AG20443 (cell line): ENCODE results near the gene SIM2.

ENCODE experiments used
- DNase-seq: peaks from one replicate; pipeline ENCODE4 v3.0.0; 2012; ENCODE audit warnings: low spot score, mixed read lengths

Gene SIM2

DNA sequence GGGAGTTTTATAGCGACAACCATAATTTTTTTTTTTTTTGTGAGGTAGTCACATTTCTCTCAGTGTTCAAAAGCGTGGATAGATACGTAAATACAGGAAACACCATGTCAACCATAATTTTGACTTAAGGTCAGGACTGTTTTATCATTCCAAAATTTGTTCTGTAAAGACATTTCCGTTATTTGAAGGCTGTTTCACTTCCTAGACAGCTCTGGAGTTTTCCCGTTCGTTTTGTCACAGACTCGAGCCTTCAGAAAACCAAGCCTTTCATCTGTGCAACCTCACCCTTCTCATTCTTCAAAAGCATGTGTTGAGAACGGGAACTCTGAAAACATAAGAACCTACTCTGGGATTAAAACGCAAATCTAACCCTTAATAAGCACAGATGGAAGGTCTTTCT, 17.9 kb downstream of the SIM2 start:
- DNase-seq = no peak

DNA sequence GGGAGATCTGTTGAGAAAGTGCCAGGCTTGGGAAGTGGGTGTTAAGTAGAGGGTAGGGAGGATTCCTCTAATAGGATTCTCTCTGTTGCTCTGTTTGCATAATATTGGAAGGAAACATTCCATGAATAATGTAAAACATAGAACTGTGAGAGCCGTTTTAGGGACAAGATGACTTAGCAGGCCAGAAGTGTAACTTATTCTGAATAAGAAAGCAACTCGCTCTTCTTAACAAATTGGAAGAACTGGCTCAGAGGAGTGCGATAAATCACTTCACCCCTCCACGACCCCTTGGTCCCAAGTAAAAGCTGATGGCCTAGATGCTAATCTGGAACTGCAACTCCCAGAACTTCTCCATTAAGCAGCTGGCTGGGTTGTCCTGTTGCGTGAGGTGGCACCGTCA, 19.1 kb downstream of the SIM2 start:
- no peak for DNase-seq

DNA sequence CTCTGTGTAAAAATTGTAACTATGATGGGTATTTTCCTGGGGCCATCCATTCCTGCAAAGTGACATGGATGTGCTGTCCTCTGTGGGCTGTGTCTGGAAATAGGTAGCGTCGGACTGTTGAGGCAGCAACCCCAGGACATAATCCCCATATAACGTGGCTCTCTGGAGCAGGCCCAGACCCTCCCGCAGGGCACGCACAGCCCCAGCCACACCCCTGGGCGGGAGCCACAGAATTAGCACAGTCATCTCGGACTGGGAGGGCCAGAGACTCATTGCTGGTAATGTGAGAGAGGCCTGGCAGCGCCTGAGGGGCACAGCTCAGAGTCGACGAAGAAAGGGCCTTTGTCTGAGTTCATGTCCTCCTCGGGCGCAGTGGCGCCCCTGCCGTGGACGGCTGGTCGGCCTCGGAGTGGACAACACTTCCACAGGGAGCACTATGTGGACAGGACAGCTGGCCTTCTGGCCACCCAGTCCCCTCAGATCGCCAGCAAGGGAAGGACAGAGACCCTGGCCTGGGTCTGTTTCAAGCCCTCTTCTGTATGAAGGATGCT, 20.1 kb downstream of the SIM2 start:
- no peak for DNase-seq

DNA sequence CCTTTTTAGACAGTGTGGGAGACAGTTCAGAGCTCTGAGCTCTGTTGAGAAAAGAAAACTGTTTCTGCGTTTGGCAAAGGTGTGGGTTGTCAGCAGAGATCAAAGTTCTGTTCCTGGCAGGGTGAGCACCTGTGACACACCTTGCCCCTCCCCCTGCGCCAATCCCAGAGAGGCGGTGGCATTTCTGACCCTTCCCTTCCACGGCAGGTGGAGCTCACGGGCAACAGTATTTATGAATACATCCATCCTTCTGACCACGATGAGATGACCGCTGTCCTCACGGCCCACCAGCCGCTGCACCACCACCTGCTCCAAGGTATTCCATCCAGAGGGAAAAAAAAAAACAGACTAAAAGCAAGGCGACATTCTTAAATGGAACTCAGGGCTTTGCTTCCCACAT, 20.7 kb downstream of the SIM2 start:
- no peak for DNase-seq

DNA sequence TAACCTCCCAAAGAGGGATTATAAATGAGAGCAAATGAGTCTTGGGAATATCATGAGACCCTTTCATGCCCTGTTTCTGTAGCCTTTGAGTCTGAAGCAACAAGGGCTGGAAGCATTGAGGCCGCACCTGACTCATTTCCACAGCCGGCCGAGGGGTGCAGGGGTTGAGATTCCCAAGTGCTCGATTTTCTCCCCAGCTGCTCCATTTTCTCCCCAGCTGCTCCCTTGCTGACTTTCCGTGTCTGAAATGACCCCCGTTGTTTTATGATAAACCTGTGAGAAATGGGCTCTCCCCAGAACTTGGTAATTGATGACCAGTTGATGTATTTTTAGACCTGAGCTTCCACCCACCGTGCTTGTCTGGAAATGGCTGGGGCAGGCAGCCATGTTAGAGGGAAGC, 22.9 kb downstream of the SIM2 start:
- no peak for DNase-seq

DNA sequence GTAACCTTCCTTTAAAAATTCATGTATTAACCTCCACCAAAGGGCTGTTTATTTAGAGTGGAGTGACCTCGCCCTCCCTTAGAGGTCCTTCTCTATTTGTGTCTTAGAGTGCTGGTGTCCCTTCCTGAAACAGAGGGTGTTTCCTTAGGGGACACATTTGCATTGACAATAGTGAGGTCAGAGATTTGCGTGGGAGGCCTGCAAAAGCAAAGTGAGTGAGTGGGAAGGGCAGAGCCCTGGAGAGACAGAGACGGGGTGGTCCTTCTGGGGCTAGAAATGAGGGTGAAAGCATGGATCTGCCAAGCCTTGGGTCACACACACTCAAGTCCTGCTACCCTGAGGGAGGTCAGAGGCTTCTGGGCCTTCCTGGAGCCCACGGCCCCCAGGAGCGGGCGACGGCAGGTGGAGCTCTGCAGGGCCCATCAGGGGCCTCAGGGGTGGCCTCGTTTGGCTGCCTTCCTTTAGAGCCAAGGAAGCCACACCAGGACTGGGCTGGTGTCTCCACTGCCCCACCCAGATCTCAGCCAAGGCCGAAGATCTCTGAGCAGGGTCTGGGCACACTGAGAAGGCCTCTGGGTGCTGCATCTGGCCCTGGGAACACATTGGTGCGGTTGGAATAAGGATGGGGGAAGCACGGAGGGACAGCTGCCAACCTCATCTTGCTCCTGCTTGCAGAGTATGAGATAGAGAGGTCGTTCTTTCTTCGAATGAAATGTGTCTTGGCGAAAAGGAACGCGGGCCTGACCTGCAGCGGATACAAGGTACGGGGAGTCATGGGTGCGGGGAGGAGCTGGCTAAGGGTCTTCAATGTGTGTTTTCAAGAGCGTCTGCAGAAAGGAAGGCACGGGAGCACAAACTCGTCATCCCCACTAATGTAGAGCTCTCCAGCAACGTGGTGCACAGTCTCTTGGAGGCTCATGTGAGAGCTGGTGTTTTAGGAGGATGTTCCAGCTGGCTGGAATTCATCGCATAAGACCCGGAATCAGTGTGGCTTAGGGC, 23.8 kb downstream of the SIM2 start:
- no peak for DNase-seq

DNA sequence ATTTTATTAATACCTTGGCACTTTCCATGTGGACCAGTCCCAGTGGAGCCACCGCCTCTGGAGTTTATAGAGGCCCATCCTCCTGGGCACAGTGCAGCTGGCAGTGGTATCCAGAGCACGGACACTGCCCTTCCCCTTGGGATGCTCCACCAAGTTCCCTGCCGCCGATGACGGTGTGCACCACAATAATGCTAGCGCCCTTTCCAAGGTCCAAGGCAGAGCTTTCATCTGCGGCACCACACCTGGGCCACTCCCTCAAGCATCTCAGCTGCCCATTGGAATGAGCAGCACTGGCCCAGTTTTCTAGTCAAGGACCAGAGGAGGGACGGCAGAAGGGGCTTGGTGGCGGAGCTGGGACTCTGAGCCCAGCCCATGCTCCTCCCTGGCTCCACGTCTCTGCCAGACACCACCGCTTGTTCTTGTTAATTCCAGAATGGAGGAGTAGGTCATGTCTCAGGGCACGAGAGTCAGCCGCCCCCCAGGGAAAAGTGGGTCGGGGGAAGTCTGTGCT, 24.5 kb downstream of the SIM2 start:
- no peak for DNase-seq

DNA sequence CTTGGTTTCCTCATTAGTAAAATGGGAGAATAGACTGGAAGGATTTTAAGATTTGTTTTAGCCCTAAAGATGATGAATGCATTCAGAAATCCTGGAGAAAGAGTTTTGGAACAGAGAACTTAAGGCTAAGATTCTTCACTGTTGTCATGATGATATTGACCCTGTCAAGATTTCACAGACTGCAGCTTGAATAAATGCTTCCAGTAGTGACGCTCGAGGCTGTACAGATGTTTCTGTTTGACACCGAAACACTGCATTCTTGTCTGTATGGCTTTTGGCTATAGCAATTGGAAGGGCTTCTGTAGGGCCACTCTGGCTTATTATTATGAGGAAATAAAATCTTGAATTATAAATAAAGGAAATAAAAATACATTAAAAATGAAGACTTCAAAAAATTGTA, 25.7 kb downstream of the SIM2 start:
- DNase-seq = no peak

DNA sequence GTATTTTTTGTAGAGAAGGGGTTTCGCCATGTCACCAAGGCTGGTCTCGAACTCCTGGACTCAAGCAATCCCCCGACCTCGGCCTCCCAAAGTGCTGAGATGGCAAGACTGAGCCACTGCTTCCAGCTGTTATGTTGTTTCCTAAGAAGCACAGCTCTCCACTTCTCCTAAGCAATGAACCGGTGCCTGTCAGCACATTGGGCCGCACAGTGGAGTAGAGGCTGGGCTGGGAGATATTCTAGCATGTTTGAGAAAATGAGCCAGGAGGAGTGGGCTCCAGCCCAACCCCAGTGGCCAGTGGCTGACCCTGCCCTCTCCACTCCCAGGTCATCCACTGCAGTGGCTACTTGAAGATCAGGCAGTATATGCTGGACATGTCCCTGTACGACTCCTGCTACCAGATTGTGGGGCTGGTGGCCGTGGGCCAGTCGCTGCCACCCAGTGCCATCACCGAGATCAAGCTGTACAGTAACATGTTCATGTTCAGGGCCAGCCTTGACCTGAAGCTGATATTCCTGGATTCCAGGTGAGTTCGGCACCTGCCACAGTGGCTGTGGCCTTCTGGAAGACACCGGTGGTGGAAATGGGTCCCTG, 27.0 kb downstream of the SIM2 start:
- no peak for DNase-seq

DNA sequence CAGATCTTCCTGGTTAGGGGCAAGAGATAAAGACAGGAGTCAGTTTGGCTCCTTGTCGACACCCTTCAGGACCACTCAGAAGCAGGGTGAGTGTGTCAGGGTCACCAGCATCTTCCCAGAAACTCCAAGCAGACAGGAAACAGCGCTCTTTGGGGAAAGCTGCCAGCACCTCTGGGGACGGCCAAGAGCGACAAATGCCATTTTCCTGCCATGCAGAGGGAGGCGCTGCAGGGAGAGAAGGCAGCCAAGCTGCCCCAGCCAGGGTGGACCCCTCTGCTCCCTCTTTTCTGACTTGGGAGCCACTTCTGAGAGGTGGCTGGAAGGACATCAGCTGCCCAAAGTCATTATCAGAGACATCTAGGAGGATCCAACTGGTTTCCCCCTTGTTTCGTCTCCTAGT, 29.0 kb downstream of the SIM2 start:
- no peak for DNase-seq

DNA sequence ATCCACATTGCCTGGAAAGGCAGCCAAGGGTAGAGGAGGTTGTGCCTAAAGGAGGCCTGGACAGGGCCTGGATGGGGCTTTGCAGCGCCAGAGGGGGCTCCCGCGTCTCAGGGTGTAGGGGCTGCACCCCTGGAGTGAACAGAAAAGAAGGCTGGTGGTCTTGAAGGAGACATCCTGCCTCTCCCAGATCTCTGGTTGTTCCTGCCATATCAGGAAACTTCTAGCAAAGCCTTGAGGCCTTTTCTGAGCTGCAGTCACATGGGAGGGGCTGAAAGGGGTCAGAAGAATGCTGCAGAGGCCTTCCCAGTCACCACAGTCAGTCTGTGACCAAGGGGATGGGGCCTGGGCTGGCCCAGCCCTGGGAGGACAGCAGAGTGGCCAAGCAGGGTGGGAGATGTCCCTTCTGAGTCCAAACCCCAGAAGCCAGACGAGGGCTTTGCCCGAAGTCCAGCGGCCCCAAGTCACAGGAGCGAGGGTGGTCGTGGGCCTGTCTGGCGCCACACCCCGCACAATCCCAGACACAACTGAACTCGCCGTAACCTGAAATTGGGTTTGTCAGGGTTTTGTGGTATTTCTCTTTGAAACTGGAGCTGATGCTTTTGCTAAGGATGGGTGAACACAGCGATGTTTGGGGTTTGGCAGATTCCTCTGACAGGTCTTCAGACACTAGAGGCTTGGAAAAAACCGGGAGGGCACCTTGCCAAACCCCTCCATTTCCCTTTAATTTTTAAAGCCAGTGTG, 29.6 kb downstream of the SIM2 start:
- DNase-seq = no peak

DNA sequence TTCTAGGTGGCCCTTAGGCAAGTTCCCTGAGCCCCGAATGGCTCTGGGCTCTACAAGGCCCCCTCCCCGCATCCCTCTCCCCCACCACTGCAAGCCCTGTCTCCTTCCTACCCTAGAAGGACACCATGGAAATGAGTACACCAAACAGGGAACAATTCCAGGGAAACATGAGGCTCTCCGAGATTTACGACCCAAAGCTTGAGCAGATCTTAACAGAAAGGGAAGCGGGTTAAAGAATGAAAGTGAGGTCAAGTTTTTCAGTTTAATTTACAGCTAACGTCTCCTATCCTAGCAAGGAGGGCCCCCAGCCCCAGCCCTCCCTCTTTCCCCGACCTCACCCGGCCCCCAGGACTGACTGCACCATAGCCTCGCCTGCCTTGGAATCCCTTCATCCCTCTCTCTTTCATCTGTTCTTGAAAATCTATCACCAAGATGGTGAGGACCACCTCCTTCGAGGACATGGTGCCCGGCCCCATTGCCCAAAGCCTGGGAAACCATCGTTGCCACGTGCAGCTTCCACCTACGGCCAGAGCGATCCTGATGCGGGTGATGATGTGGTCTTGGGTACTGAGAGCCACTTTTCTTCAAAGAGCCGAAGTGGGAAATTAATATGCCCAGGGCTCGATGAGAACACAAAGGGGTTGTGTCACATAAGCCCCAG, 30.5 kb downstream of the SIM2 start:
- no peak for DNase-seq

DNA sequence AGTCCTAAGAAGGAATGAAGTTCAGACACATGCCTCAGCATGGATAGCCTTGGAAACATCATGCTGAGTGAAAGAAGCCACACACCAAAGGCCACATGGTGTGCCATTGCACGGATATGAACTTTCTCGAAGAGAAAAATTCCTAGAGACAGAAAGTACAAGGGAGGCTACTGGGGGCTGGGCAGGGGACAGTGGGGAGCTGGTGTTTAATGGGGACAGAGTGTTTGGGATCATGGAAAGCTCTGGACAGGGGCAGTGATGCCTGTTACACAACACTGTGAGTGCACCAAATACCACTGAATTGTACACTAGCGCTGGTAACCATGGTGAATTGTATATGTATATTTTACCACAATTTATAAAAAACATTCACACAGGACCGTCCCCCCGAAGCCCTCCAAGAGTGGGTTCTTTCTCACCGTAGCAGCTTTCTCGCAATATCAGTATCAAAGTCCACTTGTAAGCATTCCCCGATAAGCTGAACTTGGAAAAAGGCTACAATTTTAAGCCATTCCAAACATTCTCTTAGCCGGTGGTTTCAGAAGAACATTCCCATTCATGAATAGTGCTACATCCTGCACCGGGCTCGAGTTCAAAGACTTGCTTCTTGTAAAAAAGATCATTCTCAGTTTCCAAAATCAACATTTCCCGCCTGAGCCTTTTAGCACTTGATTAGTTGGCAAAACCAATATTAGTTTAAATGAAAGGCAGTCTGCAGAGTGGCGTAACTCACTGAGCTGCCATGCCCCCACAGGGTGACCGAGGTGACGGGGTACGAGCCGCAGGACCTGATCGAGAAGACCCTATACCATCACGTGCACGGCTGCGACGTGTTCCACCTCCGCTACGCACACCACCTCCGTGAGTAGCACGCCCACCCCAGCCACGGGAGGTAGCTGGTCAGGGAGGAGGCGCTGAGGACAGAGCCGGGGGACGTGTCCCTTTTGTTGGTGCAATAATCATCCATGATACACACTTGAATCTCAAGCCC, 31.7 kb downstream of the SIM2 start:
- no peak for DNase-seq

DNA sequence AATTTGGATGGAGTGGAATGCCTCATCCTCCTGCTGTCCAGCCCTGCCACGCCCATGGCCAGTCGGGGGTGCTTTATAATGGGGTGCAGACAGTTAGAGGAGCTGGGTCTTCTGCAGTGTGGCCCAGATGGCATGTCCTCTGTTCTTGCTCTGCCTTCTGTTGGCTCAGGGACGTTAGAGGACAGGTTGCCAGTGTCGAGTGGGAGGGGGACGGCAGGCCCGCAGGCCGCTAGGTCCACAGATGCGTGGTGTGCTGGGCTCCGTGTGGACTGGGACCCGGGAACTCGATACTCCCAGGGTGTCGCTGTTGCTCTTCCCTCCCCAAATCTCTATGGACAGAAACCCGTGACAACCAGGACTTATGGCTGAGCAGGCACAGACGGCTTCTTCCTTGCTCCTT, 33.3 kb downstream of the SIM2 start:
- DNase-seq = no peak

DNA sequence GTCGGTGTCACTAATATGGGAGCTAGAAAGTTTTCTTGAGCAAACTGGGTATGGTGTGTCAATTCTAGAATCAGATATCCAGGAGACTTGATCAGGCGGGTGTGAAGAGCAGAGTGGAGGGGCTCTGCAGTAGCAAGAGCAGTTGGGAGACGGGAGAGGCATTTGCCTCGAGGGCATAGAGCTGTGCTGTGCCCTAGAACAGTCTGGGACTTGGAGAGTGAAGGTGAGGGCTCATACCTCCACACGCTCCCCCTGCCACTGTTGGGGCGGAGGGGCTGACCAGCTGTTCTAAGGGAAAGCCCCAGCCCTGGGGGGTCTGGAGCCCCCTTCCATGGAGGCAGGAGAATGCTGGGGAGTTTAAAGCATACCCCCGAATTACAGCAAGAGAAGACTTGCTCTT, 33.8 kb downstream of the SIM2 start:
- no peak for DNase-seq

DNA sequence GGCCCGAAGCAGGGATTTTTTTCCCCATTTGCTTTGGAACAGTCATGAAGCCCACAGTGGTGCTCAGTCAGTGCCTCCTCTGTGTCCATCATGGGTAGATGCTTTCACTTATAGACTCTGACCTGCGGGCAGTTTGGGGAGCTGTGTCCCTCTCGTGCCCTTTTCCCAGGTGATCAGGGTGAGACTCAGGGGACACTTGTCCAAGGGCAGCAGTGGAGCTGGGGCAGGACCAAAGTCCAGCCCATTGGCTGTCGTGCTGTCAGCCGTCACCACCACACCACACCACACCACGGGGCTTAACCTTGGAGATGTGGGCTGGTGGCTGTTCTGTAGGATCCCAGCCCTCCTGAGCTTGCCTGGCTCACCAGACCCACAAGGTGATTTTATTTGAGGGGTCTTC, 34.9 kb downstream of the SIM2 start:
- no peak for DNase-seq

DNA sequence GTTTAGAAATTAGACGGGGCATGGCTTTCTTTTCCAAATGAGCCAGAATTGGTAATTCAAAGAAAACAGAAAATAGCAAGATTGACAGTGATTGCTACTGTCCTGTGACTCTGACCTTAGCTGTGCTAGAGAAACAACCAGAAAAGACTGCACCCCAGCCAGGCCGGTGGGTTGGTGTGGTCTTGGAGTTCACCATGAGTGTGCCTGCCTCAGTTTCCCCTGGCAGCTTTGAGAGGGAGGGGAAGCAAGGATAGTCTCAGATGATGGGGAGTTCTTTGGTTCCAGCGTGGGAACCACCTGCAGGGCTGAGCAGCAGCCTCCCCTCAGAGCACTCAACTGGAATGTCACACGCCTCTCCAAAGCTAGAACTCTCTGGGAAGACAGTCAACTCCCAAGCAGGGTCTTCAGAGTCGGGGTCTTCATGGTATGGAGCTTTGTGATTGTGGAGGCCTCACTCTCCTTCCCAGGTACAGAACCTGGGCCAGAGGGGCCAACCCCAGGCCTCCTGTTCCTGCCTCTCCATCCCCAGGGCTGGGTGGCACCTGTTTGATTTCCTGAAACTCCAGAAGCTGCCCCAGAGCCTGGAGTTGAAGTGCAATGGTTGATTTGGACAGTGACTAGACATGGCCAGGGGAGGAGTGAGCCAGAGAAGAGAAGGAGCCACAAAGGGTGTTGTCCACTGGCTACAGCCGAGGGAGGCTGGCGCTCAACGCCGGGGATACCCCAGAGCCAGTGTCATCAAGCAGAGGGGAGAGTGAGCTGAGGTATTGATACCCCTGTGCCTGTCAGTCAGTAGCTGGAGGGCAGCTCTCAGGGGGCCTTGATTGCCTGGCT, 35.7 kb downstream of the SIM2 start:
- no peak for DNase-seq

DNA sequence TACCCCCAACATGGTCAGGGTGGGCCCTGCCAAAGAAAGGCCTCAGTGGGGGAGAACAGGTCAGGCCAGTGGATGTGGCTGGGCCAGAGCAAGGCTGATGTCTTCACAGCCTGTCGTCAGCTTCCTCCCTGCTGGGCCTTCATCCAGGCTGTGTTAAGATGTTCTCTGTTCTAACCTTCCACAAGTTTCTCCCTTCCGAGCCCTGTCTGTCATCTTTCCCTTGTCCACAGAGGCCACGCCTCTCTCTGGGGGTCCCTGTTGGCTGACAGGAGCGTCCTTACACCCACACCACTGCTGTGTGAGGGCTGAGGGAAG, 36.2 kb downstream of the SIM2 start:
- no peak for DNase-seq

DNA sequence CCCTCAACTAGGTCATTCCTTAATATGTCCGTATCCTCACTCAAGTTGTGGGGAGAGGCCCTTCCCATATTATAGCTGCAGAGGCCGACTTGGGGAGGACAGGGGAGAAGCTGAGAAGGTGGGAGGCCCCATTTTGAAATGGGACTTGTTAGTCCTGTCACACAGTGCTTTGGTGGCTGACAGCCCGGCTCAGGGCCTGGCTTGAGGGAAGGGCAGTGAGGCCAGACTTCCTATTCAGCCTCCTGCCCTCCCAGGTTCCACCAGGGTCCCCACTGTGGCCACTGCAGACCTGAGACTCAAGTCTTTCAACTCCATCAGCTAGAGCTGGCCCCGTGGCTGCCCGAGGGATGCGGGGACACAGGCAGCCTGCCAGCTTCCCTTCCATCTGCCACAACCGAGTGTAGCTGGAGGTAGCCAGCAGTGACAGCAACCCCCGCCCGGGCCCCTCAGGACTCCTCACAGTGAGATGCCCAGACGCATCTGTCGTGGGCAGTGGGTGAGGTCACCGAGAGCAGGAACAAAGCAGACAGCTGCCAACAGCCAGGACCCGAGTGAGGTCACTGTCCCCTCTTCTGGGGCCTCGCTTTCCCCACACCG, 36.9 kb downstream of the SIM2 start:
- no peak for DNase-seq
